ENCODE measurements around the gene EMP2. TPM values are rescaled to one million over a fixed set of nuclear protein-coding genes. Genes with fewer than 3 reads are reported as not detected.

The EMP2 gene
- total RNA-seq, 2 experiments from 2014 or later, result not detected

DNA sequence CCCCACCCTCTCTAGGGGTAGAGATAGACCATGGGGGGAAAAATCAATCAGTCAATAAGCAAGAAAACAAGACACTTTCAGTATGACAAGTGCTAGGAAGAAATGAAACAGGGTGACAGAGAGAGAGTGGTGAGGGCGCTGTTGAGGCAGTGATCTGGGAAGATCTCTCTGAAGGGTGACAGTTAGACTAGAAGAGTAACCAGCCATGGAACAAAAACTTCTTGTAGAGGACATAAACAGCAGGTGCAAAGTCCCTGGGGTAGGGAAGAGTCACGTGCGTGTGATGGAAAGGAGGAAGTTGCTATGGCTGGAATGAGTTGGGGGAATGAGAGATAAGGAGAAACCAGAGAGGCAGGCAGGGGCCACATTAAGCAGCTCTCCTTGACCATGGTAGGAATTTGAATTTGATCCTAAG, 16.8 kb upstream of the EMP2 start:
- ChIA-PET POLR2A (no interaction called here), CTCF (ENCODE audit: unreplicated experiment) (no interaction called here)
- Histone ChIP-seq H3K36me3 (ENCODE audit: insufficient read depth, low read length) (no peaks in the 10 kb centered on the region), H3K4me1 (ENCODE audit: insufficient read depth, low read length, poor library complexity, severe bottlenecking) (peaks cover 8% of the 10 kb centered on the region), H3K4me2 (ENCODE audit: low read length) (no peak overlapping the region), H3K9me3 (ENCODE audit: low read length) (no peaks in the 10 kb centered on the region), H3K27ac (ENCODE audit: low read depth, low read length, poor library complexity, severe bottlenecking) (no peak overlapping the region), H3K9me2 (ENCODE audit: insufficient read depth, low read length) (no peaks in the 10 kb centered on the region), H4K20me1 (ENCODE audit: insufficient read depth, low read length) (no peaks in the 10 kb centered on the region), H3K4me3 (ENCODE audit: low read depth, low read length, poor library complexity, severe bottlenecking) (no peak overlapping the region), H2AFZ (ENCODE audit: low read length) (no peak overlapping the region), H3K79me2 (ENCODE audit: insufficient read depth, low read depth, low read length) (no peaks in the 10 kb centered on the region)
- intact Hi-C loops (cut with micrococcal nuclease; ENCODE audit: unreplicated experiment), result no loop called here
- no TSS peak for BruUV-seq (replicated peaks)
- peak; percentile 17 for DNase-seq (ENCODE audit: low spot score)
- TF ChIP-seq, protein P1, sequence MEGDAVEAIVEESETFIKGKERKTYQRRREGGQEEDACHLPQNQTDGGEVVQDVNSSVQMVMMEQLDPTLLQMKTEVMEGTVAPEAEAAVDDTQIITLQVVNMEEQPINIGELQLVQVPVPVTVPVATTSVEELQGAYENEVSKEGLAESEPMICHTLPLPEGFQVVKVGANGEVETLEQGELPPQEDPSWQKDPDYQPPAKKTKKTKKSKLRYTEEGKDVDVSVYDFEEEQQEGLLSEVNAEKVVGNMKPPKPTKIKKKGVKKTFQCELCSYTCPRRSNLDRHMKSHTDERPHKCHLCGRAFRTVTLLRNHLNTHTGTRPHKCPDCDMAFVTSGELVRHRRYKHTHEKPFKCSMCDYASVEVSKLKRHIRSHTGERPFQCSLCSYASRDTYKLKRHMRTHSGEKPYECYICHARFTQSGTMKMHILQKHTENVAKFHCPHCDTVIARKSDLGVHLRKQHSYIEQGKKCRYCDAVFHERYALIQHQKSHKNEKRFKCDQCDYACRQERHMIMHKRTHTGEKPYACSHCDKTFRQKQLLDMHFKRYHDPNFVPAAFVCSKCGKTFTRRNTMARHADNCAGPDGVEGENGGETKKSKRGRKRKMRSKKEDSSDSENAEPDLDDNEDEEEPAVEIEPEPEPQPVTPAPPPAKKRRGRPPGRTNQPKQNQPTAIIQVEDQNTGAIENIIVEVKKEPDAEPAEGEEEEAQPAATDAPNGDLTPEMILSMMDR (conservative IDR thresholded peaks at IDR 0.05; ENCODE audit: low read length), result peak; percentile 48
- no peak for TF ChIP-seq EZH2phosphoT487 (IDR thresholded peaks at IDR 0.05; ENCODE audit: borderline replicate concordance, low read depth, low read length)

DNA sequence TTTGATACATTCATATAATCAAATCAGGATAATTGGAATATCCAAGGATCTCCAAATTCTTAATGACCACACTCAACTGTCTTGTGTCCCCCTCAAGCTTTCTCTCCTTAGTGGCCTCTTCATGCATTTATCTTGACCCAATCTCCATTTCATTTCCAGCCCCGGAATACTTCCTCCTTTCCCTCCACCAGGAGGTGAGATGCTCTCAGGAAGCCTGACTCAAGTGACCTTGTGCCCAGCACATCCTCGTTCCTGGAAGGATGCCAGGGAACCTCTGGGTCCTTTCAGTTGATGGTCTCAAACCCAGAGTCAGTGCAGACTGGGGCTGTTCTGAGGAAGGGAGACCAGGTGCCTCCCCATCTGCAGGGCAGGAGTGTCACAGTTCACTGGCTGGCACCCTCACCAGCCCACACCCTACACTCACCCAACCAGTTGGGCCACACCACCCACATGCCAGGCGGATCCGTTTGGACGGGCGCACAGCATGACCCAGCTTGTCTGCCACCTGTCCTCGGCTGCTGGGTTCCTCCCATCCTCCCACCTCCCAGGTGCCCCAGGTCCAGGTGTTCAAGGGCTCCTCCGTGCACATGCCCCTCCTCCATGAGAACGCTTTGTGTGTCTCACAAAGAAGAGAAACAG, 14.0 kb upstream of the EMP2 start:
- no peaks in the 10 kb centered on the region for H3K9me3 ChIP-seq (ENCODE audit: low read length)
- BruUV-seq (replicated peaks), result no TSS peak
- DNase-seq (ENCODE audit: low spot score), result no peak
- no peaks in the 10 kb centered on the region for H3K36me3 ChIP-seq (ENCODE audit: insufficient read depth, low read length)
- TF ChIP-seq, protein P1 (conservative IDR thresholded peaks at IDR 0.05; ENCODE audit: low read length), result no peak
- no peak for TF ChIP-seq EZH2phosphoT487 (IDR thresholded peaks at IDR 0.05; ENCODE audit: borderline replicate concordance, low read depth, low read length)
- H2AFZ ChIP-seq (ENCODE audit: low read length), result no peak overlapping the region
- no peaks in the 10 kb centered on the region for H3K9me2 ChIP-seq (ENCODE audit: insufficient read depth, low read length)
- intact Hi-C loops (cut with micrococcal nuclease; ENCODE audit: unreplicated experiment), result no loop called here
- ChIA-PET POLR2A (no interaction called here), CTCF (ENCODE audit: unreplicated experiment) (no interaction called here)
- no peaks in the 10 kb centered on the region for H3K79me2 ChIP-seq (ENCODE audit: insufficient read depth, low read depth, low read length)
- no peak overlapping the region for H3K27ac ChIP-seq (ENCODE audit: low read depth, low read length, poor library complexity, severe bottlenecking)
- H3K4me1 ChIP-seq (ENCODE audit: insufficient read depth, low read length, poor library complexity, severe bottlenecking), result peaks cover 4% of the 10 kb centered on the region
- no peak overlapping the region for H3K4me2 ChIP-seq (ENCODE audit: low read length)
- no peaks in the 10 kb centered on the region for H4K20me1 ChIP-seq (ENCODE audit: insufficient read depth, low read length)
- no peak overlapping the region for H3K4me3 ChIP-seq (ENCODE audit: low read depth, low read length, poor library complexity, severe bottlenecking)

DNA sequence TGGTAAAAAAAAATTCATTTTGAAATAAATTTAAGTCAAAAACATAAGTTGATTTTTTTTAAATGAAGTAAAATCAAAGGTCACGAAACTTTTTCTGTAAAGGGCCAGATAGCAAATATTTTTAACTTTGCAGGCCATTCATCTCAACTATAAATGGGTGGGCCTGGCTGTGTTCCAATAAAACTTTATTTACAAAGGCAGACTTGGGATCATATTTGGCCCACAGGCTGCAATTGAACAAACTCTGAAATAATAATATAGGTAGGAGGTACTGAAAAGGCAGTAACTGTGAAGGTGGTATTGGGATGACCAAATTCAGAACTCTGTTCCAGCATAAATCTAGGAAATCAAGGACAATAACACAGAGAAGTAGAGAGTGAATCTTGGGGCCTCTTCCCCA, 12.2 kb upstream of the EMP2 start:
- no peaks in the 10 kb centered on the region for H3K9me3 ChIP-seq (ENCODE audit: low read length)
- no peak overlapping the region for H3K4me2 ChIP-seq (ENCODE audit: low read length)
- intact Hi-C loops (cut with micrococcal nuclease; ENCODE audit: unreplicated experiment), result no loop called here
- no peak overlapping the region for H3K4me3 ChIP-seq (ENCODE audit: low read depth, low read length, poor library complexity, severe bottlenecking)
- ChIA-PET POLR2A (no interaction called here), CTCF (ENCODE audit: unreplicated experiment) (no interaction called here)
- no peaks in the 10 kb centered on the region for H3K79me2 ChIP-seq (ENCODE audit: insufficient read depth, low read depth, low read length)
- H3K4me1 ChIP-seq (ENCODE audit: insufficient read depth, low read length, poor library complexity, severe bottlenecking), result no peaks in the 10 kb centered on the region
- no peaks in the 10 kb centered on the region for H3K9me2 ChIP-seq (ENCODE audit: insufficient read depth, low read length)
- TF ChIP-seq, protein P1 (conservative IDR thresholded peaks at IDR 0.05; ENCODE audit: low read length), result no peak
- no peak for TF ChIP-seq EZH2phosphoT487 (IDR thresholded peaks at IDR 0.05; ENCODE audit: borderline replicate concordance, low read depth, low read length)
- BruUV-seq (replicated peaks), result no TSS peak
- no peaks in the 10 kb centered on the region for H3K36me3 ChIP-seq (ENCODE audit: insufficient read depth, low read length)
- no peak overlapping the region for H2AFZ ChIP-seq (ENCODE audit: low read length)
- H3K27ac ChIP-seq (ENCODE audit: low read depth, low read length, poor library complexity, severe bottlenecking), result no peak overlapping the region
- no peaks in the 10 kb centered on the region for H4K20me1 ChIP-seq (ENCODE audit: insufficient read depth, low read length)
- DNase-seq (ENCODE audit: low spot score), result no peak

All from OCI-LY7 (cell line).